Measurements from ENCODE around the gene EFL1. TPM values are rescaled to one million over a fixed set of nuclear protein-coding genes. Genes with fewer than 3 reads are reported as not detected.

Gene EFL1
- total and polyA plus RNA-seq, 3 experiments from 2014 or later: 18.3 to 22.2 (median 22.1) TPM

DNA sequence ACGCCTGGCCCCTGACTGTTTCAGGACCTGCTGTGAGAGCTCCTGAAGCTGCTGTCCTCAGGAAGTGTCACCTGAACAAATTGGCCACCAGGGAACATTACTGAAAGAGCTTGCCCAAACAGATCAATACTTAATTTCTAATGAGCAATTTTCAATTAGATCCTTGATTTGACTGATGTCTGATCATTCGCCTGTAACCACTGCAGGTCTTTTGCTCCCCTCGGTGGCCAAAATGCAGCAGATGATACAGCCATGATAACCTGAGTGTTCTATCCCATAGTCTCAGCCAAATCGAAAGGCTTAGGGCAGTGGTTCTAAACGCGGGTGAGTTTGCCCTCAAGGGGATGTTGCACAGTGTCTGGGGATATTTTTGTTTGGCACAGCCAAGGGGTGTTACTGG lies 159.1 kb downstream of the EFL1 start:
- ChIA-PET CTCF (interaction anchor here (0.9 kb wide), 1 partner anchor 93 kb away, joined by 3 read pairs; no protein-coding TSS in a partner anchor), POLR2A (no interaction called here)
- Mint-ChIP-seq H3K36me3 (no peaks in the 10 kb centered on the region), H3K9me3 (peaks cover 0 to 2% (median 0%) of the 10 kb centered on the region in 5 donors), H3K4me1 (no peaks in the 10 kb centered on the region), H3K27me3 (peaks cover 7 to 23% of the 10 kb centered on the region in 2 donors), H3K27ac (no peak overlapping the region), H3K4me3 (no peak overlapping the region)
- no peaks in the 10 kb centered on the region for H3K9me3 ChIP-seq (ENCODE audit: low read length)
- H3K27me3 ChIP-seq (ENCODE audit: insufficient read depth, low read length, poor library complexity, severe bottlenecking): no peaks in the 10 kb centered on the region
- no peak for DNase-seq
- no peak overlapping the region for H3K27ac ChIP-seq (ENCODE audit: low read depth, low read length)
- no peak overlapping the region for H3K4me3 ChIP-seq (ENCODE audit: low read length)
- no peaks in the 10 kb centered on the region for H3K36me3 ChIP-seq (ENCODE audit: insufficient read depth, low read length)
- H3K4me1 ChIP-seq (ENCODE audit: insufficient read depth, low read length): no peaks in the 10 kb centered on the region

DNA sequence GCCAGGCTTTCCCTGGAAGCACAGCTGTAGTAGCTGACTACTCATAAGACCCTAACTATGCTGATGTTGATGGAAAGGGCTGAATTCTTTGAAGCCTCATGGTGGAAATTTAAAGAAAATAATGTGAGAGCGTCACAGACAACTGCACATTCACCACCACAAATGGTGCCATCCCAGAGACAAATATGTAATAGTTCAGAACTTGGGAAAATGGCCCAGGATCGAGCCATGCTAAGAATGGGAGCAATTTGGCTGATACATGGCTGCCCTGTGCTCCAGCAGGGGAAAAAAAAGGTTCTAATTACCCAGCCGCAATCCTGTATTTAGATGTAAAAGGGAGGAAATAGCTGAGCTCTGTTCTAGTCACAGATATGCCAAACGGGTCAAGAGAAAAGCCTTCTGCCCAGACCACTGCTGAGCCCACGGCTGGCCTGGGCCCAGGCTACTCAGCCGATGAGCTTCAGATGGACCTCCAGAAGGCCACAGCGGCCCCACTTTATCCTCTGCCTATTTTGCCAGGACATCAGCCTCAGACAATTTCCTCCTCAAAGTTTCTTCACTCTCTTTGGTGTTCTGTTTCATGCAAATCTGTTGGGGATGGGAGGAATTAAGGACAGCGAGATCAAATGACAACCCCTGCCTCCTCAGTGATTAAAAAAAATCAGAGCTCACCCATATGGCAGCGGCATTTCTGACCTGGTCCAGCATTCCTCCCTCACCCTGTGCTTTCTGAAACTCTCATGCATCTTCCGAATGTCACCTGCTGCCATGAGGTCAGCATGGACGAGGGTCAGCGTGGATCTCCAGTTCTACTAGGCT lies 162.2 kb downstream of the EFL1 start:
- no peak overlapping the region for H3K4me3 Mint-ChIP-seq

GRCh38 chr15:82098674-82099073 lies 163.9 kb downstream of the EFL1 start:
- H3K9me3 Mint-ChIP-seq: peaks cover 0 to 5% (median 2%) of the 10 kb centered on the region in 5 donors
- no peaks in the 10 kb centered on the region for H3K36me3 Mint-ChIP-seq
- DNase-seq: no peak
- Histone ChIP-seq H3K36me3 (ENCODE audit: insufficient read depth, low read length) (no peaks in the 10 kb centered on the region), H3K27me3 (ENCODE audit: insufficient read depth, low read length, poor library complexity, severe bottlenecking) (no peaks in the 10 kb centered on the region), H3K4me3 (ENCODE audit: low read length) (no peak overlapping the region), H3K27ac (ENCODE audit: low read depth, low read length) (no peak overlapping the region), H3K9me3 (ENCODE audit: low read length) (no peaks in the 10 kb centered on the region), H3K4me1 (ENCODE audit: insufficient read depth, low read length) (no peaks in the 10 kb centered on the region)
- CTCF ChIA-PET: no interaction called here
- POLR2A ChIA-PET: no interaction called here
- no peak overlapping the region for H3K27ac Mint-ChIP-seq
- no peak overlapping the region for H3K4me3 Mint-ChIP-seq
- H3K4me1 Mint-ChIP-seq: no peaks in the 10 kb centered on the region
- H3K27me3 Mint-ChIP-seq: peaks cover 12 to 29% of the 10 kb centered on the region in 2 donors

More for the DNA sequence above, 162.2 kb downstream of the EFL1 start:
- ChIA-PET CTCF (interaction anchor here (1.1 kb wide), 1 partner anchor 8 kb away, joined by 3 read pairs; no protein-coding TSS in a partner anchor), POLR2A (no interaction called here)
- Histone ChIP-seq H3K27me3 (ENCODE audit: insufficient read depth, low read length, poor library complexity, severe bottlenecking) (no peaks in the 10 kb centered on the region), H3K4me3 (ENCODE audit: low read length) (no peak overlapping the region), H3K9me3 (ENCODE audit: low read length) (no peaks in the 10 kb centered on the region), H3K4me1 (ENCODE audit: insufficient read depth, low read length) (no peaks in the 10 kb centered on the region), H3K27ac (ENCODE audit: low read depth, low read length) (no peak overlapping the region), H3K36me3 (ENCODE audit: insufficient read depth, low read length) (no peaks in the 10 kb centered on the region)
- Mint-ChIP-seq H3K27ac (peak overlapping the region in 1 of 8 donors; percentile 88), H3K9me3 (peaks cover 0 to 2% (median 0%) of the 10 kb centered on the region in 5 donors), H3K36me3 (no peaks in the 10 kb centered on the region), H3K27me3 (peaks cover 10 to 28% of the 10 kb centered on the region in 2 donors), H3K4me1 (no peaks in the 10 kb centered on the region)
- DNase-seq: no peak

GRCh38 chr15:82095803-82096202 lies 166.7 kb downstream of the EFL1 start:
- no peaks in the 10 kb centered on the region for H3K27me3 ChIP-seq (ENCODE audit: insufficient read depth, low read length, poor library complexity, severe bottlenecking)
- H3K27ac Mint-ChIP-seq: no peak overlapping the region
- DNase-seq: no peak
- H3K9me3 ChIP-seq (ENCODE audit: low read length): no peaks in the 10 kb centered on the region
- ChIA-PET POLR2A (no interaction called here), CTCF (no interaction called here)
- peaks cover 0 to 6% (median 3%) of the 10 kb centered on the region in 5 donors for H3K9me3 Mint-ChIP-seq
- H3K4me3 ChIP-seq (ENCODE audit: low read length): no peak overlapping the region
- H3K4me1 ChIP-seq (ENCODE audit: insufficient read depth, low read length): no peaks in the 10 kb centered on the region
- H3K4me3 Mint-ChIP-seq: no peak overlapping the region
- H3K27ac ChIP-seq (ENCODE audit: low read depth, low read length): no peak overlapping the region
- no peaks in the 10 kb centered on the region for H3K36me3 Mint-ChIP-seq
- H3K27me3 Mint-ChIP-seq: peaks cover 11 to 21% of the 10 kb centered on the region in 2 donors
- no peaks in the 10 kb centered on the region for H3K4me1 Mint-ChIP-seq
- no peaks in the 10 kb centered on the region for H3K36me3 ChIP-seq (ENCODE audit: insufficient read depth, low read length)

DNA sequence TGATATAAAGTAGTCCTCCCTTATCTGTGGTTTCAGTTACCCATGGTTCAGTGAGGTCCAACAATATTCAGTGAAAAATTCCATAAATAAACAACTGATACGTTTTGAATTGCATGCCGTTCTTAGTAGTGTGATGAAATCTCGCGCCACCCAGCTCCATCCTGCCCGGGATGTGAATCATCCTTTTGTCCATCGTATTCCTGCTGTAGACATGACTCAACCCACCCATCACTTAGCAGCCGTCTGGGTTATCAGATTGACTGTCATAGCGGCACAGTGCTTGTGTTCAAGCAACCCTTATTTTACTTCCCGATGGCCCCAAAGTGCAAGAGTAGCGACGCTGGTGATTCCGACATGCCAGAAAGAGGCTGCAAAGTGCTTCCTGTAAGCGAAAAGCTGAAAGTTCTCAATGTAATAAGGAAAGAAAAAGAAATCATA lies 168.7 kb downstream of the EFL1 start:
- H3K4me1 ChIP-seq (ENCODE audit: insufficient read depth, low read length): no peaks in the 10 kb centered on the region
- Mint-ChIP-seq H3K4me3 (no peak overlapping the region), H3K36me3 (no peaks in the 10 kb centered on the region), H3K27me3 (peaks cover 6 to 12% of the 10 kb centered on the region in 2 donors), H3K9me3 (peaks cover 0 to 6% (median 3%) of the 10 kb centered on the region in 5 donors), H3K4me1 (no peaks in the 10 kb centered on the region), H3K27ac (no peak overlapping the region)
- ChIA-PET POLR2A (no interaction called here), CTCF (no interaction called here)
- H3K27me3 ChIP-seq (ENCODE audit: insufficient read depth, low read length, poor library complexity, severe bottlenecking): no peaks in the 10 kb centered on the region
- H3K27ac ChIP-seq (ENCODE audit: low read depth, low read length): no peak overlapping the region
- no peaks in the 10 kb centered on the region for H3K9me3 ChIP-seq (ENCODE audit: low read length)
- DNase-seq: no peak
- no peaks in the 10 kb centered on the region for H3K36me3 ChIP-seq (ENCODE audit: insufficient read depth, low read length)
- H3K4me3 ChIP-seq (ENCODE audit: low read length): no peak overlapping the region

- H3K27me3 ChIP-seq (ENCODE audit: insufficient read depth, low read length, poor library complexity, severe bottlenecking): no peaks in the 10 kb centered on the region
- CTCF ChIA-PET: no interaction called here
- no peak for DNase-seq
- no peaks in the 10 kb centered on the region for H3K4me1 Mint-ChIP-seq
- H3K4me3 ChIP-seq (ENCODE audit: low read length): no peak overlapping the region
- H3K9me3 Mint-ChIP-seq: peaks cover 0 to 6% (median 3%) of the 10 kb centered on the region in 5 donors
- no peak overlapping the region for H3K27ac Mint-ChIP-seq
- H3K27ac ChIP-seq (ENCODE audit: low read depth, low read length): no peak overlapping the region
- H3K27me3 Mint-ChIP-seq: peaks cover 6 to 8% of the 10 kb centered on the region in 2 donors
- no peaks in the 10 kb centered on the region for H3K4me1 ChIP-seq (ENCODE audit: insufficient read depth, low read length)
- no peaks in the 10 kb centered on the region for H3K36me3 Mint-ChIP-seq
- POLR2A ChIA-PET: no interaction called here
- no peaks in the 10 kb centered on the region for H3K36me3 ChIP-seq (ENCODE audit: insufficient read depth, low read length)
- no peak overlapping the region for H3K4me3 Mint-ChIP-seq
- no peaks in the 10 kb centered on the region for H3K9me3 ChIP-seq (ENCODE audit: low read length)
These were observed 169.2 kb downstream of the EFL1 start for GRCh38 chr15:82093325-82093724.

- Mint-ChIP-seq H3K9me3 (peaks cover 0 to 6% (median 3%) of the 10 kb centered on the region in 5 donors), H3K4me1 (no peaks in the 10 kb centered on the region), H3K36me3 (no peaks in the 10 kb centered on the region), H3K27me3 (peaks cover 6 to 10% of the 10 kb centered on the region in 2 donors), H3K27ac (no peak overlapping the region), H3K4me3 (no peak overlapping the region)
- Histone ChIP-seq H3K9me3 (ENCODE audit: low read length) (no peaks in the 10 kb centered on the region), H3K4me1 (ENCODE audit: insufficient read depth, low read length) (no peaks in the 10 kb centered on the region), H3K4me3 (ENCODE audit: low read length) (no peak overlapping the region), H3K27me3 (ENCODE audit: insufficient read depth, low read length, poor library complexity, severe bottlenecking) (no peaks in the 10 kb centered on the region), H3K27ac (ENCODE audit: low read depth, low read length) (no peak overlapping the region), H3K36me3 (ENCODE audit: insufficient read depth, low read length) (no peaks in the 10 kb centered on the region)
- no peak for DNase-seq
- POLR2A ChIA-PET: no interaction called here
- CTCF ChIA-PET: no interaction called here
These were observed 170.8 kb downstream of the EFL1 start for GRCh38 chr15:82091636-82092140.

DNA sequence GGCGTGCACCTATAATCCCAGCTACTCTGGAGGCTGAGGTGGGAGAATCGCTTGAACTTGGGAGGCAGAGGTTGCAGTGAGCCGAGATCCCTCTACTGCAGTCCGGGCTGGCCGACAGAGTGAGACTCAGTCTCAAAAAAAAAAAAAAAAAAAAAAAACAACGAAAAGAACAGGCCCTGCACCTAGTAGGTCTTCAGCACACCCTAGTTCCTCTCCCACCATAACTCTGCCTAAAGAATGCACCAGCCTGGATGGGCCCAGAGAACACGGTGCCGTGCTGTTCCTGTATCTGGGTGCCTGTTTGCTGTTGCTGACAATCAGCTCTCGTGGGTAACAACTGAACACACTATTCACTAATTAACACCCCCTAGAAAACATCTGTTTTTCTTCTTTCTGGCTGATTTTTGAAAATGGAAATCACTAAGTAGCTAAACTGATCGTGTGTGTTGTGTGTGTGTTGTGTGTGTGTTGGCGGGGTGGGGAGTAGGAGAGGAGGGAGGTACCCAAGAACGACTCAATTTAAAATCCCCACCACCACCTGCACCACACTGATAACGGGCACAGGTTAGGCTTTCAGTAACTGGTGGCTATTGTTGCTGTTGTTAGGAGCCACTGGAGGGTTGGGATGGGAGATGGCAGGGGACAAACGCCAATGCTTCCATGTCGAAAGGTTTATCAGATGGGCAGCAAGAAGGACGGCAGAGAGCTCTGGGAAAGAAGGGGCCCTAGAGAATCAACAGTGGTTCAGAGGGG lies 176.1 kb downstream of the EFL1 start:
- no peak overlapping the region for H3K27ac ChIP-seq (ENCODE audit: low read depth, low read length)
- POLR2A ChIA-PET: no interaction called here
- no peaks in the 10 kb centered on the region for H3K4me1 ChIP-seq (ENCODE audit: insufficient read depth, low read length)
- Mint-ChIP-seq H3K4me3 (no peak overlapping the region), H3K9me3 (peaks cover 0 to 2% (median 0%) of the 10 kb centered on the region in 5 donors), H3K36me3 (no peaks in the 10 kb centered on the region), H3K27ac (no peak overlapping the region), H3K27me3 (peaks cover 17 to 41% of the 10 kb centered on the region in 2 donors), H3K4me1 (no peaks in the 10 kb centered on the region)
- no peak overlapping the region for H3K4me3 ChIP-seq (ENCODE audit: low read length)
- H3K27me3 ChIP-seq (ENCODE audit: insufficient read depth, low read length, poor library complexity, severe bottlenecking): no peaks in the 10 kb centered on the region
- H3K36me3 ChIP-seq (ENCODE audit: insufficient read depth, low read length): no peaks in the 10 kb centered on the region
- DNase-seq: no peak
- H3K9me3 ChIP-seq (ENCODE audit: low read length): no peaks in the 10 kb centered on the region
- CTCF ChIA-PET: no interaction called here

All from CD8-positive, alpha-beta memory T cell (primary cell).